Ureter (tissue), 1 donor: Measurements from ENCODE around the gene BUD31. TPM values are rescaled to one million over a fixed set of nuclear protein-coding genes. Genes with fewer than 3 reads are reported as not detected.
"Not testable (repeated sequence)": the region's sequence is repeated elsewhere in the genome, so short reads cannot be mapped to it uniquely, and the experiment has no call there.

Experiments used
- DNase-seq: peaks from one replicate; pipeline ENCODE4 v3.0.0-alpha.2; 2020; ENCODE audit warnings: low spot score
- total RNA-seq: library from RNA; stranded (reverse); gene quantifications from one replicate; pipeline ENCODE4 v1.2.4, GENCODE V29; 2023
- donor health status: DM: yes; HTN: yes; CAD: no.

The BUD31 gene
- total RNA-seq, 1 donor from 2014 or later = 104 TPM

DNA sequence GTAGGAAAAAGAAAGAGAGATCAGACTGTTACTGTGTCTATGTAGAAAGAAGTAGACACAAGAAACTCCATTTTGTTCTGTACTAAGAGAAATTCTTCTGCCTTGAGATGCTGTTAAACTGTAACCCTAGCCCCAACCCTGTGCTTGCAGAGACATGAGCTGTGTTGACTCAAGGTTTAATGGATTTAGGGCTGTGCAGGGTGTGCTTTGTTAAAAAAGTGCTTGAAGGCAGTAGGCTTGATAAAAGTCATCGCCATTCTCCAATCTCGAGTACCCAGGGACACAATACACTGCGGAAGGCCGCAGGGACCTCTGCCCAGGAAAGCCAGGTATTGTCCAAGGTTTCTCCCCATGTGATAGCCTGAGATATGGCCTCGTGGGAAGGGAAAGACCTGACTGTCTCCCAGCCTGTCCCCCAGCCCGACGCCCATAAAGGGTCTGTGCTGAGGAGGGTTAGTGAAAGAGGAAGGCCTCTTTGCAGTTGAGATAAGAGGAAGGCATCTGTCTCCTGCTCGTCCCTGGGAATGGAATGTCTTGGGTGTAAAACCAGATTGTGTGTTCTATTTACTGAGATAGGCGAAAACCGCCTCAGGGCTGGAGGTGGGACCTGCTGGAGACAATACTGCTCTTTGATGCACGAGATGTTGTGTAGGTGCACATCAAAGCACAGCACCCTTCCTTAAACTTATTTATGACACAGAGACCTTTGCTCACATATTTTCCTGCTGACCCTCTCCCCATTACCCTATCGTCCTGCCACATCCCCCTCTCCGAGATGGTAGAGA lies 23.2 kb downstream of the BUD31 start:
- DNase-seq = not testable (repeated sequence)

DNA sequence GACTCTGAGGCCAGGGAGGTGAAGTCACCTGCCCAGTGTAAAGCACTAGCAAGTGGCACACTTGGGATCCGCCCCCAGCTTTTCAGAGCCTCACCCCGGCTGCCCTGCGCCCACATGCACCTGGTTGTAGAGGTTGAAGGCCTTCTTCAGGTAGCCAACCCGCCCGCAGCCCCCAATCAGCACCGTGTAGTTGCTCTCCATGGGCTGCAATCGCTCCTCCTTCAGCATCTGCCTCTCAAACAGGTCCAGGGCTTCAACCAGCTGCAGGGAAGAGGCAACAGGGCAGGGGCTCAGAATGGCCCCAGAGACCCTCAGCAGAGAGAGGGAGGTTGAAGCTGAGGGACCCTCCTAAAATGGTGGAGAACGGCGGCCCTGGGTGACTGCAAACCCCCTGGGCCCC lies 24.4 kb downstream of the BUD31 start:
- no peak for DNase-seq

DNA sequence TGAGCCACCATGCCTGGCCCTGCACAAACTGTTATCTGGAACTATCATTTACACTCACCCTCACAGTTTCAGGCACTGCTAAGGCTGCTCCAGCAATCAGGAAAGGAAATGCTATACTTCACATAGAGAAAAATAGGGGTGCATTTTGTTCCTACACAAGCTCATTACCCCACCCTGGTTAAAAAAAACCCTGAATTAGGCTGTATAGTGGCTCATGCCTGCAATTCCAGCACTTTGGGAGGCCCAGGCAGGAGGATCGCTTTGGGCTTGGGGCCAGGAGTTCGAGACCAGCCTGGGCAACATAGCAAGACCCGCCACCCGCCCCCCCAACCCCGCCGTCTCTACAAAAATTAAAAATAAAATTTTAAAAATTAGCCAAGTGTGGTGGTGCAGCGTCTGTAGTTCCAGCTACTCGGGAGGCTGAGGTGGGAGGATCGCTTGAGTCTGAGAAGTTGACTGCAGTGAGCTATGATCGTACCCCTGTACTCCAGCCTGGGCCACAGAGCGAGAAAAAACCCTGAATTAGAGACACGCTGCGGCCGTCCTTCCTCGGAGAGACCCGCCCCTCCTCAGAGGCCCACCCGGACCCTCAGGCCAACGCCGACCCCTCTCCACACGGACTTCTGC lies 29.3 kb downstream of the BUD31 start:
- no peak for DNase-seq

DNA sequence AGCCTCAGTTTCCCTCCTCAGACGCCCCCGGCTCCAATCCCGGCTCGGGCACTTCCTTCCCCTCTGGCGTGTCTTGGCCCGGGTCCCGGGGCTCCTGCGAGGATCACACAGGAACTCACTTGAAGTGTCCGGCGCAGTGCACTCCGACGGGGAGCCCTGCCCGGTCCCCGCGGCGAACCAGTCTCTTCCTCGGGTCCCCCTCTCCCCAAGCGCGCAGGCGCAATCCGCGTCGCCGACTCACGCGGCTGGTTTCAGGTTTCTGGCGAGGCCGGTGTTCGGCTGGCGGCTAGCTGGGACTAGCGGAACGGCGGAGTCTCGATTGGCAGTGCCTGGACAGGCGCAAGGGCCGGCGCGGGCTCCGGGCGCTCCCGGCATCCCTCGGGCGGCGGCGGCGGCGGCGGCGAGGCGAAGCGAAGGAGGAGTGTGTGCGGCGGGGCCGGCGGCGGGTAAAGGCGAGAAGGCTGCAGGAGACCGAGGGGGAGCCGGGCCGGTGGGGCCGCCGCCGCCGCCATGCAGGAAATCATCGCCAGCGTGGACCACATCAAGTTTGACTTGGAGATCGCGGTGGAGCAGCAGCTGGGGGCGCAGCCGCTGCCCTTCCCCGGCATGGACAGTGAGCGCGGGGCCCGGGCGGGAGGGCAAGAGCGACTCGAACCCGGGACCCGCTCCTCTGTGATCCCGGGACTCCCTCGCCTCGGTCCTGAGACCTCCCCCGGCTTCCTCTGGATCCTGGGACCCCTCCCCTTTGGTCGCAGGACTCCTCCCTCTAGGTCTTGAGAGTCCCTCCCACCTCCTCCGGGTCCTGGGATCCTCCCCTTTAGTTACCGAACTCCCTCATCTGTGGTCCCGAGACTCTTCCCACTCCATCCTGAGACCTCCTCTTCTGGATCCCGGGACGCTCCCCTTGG lies 30.1 kb downstream of the BUD31 start, which contains the start of the genes CPSF4 and PTCD1:
Gene CPSF4 (plus strand): TSS at position 371 of the 908 bp plus-strand sequence. CDS start 140 bp downstream, at position 511.
Gene PTCD1 (minus strand): TSS at position 226 of the 908 bp plus-strand sequence. CDS start 3,556 bp downstream, outside the sequence.
- DNase-seq = peak; percentile 96

DNA sequence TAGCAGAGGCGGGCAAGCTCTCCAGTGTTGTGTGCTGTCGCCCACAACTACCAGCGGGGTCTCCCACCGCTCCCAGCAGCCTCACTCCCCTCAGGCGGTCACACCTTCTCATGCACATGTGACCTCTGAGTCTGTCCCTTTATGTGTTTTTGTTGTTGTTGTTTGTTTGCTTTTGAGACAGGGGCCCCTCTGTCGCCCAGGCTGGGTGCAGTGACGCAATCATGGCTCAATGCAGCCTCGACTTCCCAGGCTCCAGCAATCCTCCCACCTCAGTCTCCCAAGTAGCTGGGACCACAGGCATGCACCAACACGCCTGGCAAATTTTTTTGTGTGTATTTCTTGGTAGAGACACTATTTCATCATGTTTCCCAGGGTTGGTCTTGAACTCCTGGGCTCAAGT lies 31.4 kb downstream of the BUD31 start:
- DNase-seq = no peak

DNA sequence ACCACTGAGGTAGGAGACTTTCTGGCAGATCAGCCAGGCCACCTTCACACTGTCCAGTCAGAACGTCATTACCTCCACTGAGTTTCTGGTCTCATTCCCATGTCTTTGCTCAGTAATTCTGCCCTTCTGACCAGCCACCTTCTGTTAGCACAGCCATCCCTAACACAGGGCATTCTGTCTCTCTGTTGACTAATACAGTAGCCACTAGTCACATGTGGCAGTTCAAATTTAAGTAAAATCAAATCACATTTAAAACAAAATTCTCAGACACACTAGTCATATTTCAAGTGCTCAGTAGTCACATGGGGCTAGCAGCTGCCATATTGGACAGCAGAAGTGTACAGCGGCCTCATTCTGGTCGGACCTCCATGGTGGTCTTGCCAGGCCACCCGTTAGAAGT lies 37.3 kb downstream of the BUD31 start:
- no peak for DNase-seq

DNA sequence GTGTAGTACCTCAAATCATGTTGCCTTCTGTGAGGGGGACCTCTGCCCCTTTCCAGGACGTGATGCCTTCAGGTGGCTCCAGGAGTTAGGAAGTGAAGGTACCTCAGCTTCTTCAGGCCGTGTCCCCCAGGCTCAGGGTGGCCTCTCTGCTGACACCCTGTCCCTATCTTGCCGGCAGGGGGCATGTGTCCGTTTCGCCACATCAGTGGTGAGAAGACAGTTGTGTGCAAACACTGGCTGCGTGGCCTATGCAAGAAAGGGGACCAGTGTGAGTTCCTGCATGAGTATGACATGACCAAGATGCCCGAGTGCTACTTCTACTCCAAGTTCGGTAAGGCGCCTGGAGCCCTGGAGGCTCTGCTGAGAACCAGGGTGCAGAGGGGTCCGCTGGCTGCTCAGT lies 39.2 kb downstream of the BUD31 start:
- no peak for DNase-seq

DNA sequence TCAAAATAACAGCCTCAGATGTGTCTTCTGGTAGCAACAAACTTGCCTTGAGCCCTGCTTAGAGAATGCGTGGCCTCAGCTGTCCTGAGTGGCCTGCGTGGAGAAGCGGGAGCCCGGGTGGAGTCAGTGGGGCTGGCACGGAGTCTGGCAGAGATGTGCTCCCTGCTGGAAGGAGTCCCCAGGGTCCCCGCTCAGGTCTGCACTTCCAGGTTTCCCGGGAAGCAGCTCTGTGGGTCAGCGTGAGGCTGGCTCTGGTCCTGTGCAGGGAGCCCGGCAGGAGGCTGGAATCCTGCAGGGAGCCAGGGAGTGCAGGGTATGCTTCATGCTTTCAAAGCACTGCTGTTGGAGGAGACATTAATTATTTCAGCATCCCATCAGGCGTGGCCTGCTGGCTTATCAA lies 40.1 kb downstream of the BUD31 start:
- no peak for DNase-seq

DNA sequence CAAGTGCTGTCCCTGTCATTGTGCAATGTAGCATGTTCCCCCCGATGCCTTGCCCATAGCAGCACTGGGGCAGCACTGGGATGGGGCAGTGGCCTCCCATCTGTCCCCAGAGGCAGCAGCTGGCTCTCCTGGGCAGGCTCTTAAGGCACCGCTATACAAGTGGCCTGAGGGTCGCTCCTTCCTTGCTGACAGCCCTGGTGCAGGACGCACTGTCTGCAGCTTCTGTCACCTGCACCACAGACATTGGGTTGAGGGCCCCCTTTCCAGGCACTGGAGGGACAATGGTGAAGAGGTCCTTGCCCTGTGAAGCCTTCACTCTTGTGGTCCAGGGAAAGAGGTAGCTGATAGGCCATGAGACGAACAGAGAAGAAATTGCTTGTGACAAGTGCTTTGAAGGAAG lies 40.6 kb downstream of the BUD31 start:
- DNase-seq = no peak

DNA sequence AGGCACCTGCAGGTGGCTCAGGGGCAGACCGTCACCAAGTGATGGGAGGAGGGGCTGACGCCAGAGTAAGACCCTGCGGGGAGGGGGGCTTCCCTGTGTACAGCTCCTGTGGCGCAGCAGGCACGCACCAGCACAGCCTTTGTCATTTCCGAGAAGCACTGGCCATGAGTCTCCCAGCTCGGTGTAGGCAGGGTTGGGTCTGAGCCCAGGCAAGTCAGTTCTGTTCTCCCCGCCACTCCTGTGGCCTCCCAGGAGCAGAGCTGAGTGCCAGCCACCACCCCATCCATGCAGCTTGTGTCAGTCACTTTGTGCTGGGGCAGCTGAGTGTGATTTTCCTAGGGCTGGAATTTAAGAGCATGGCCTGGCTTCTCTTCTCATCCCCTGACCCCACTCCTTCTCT lies 43.2 kb downstream of the BUD31 start:
- DNase-seq = no peak

DNA sequence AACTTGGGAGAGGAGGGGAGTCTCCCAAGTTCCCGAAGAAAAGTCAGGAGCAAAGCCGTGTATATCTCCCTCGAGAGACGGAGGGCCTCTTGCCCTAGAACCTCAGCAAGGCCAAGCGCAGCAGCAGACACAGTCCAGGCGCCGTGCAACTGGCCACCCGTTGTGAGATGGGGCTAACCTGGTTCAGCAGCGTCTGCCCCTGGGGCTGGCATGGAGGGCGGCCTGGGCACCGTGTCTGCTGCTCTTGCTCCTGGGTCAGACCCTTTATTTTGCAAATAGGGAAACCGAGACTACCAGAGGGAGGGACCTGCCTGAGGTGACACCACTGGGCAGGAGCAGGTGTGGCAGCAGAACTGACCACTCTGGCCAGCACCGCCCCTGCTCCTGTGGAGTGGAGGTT lies 43.8 kb downstream of the BUD31 start:
- no peak for DNase-seq

DNA sequence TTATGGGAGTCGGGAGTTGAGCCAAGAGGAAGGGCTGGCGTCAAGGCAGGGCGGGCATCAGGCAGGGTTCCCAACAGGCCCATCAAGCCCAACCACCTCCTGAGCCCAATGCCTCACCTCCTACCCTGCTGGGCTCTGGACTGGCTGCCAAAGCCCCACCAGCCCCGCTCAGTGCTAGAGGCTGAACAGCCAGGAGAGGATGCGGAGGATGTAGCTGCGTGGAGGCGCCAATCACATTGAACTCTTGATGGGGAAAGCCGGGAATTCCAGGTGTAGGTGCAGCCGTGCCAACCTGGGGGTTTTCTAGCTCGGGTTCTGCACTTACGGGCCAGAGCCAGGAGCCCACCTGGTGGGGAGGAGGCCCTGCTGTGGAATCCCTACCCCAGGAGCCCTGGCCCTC lies 44.3 kb downstream of the BUD31 start:
- DNase-seq = no peak

DNA sequence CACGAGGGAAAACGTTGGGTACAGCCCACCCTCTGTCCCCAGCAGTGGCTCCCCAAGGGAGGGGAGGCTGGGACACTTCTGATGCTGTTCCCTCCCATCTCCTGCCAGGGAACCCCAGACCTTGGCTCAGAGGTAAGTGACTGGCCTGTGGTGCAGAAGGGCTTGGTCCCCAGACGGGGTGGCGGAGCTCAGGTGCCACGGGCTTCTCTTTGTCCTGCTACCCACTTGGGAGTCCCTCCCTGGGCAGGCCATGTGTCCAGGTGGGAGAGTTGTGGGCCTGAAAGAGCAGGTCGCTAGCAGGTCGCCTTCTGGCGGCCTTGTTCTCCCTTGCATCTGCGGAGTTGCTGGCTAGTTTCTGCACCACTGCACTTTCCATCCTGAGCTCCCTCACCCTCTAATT lies 47.1 kb downstream of the BUD31 start:
- no peak for DNase-seq

DNA sequence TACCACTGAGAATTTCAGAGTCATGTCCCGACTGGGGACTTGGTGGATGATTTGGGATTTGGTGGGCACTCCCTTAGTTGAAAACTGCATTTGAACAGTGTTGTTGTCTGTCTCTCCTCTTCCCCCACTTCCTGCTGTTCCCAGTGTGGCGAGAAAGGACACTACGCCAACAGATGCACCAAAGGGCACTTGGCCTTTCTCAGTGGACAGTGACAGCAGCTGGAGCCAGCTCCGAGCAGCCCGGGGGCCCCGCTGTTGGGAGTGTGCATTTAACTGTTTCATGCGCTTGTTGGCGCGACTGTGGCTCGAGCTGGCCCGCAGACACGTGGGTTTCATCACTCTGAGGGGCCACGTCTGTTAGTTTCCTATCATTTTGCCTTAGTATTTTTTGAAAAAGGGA lies 47.5 kb downstream of the BUD31 start:
- no peak for DNase-seq

DNA sequence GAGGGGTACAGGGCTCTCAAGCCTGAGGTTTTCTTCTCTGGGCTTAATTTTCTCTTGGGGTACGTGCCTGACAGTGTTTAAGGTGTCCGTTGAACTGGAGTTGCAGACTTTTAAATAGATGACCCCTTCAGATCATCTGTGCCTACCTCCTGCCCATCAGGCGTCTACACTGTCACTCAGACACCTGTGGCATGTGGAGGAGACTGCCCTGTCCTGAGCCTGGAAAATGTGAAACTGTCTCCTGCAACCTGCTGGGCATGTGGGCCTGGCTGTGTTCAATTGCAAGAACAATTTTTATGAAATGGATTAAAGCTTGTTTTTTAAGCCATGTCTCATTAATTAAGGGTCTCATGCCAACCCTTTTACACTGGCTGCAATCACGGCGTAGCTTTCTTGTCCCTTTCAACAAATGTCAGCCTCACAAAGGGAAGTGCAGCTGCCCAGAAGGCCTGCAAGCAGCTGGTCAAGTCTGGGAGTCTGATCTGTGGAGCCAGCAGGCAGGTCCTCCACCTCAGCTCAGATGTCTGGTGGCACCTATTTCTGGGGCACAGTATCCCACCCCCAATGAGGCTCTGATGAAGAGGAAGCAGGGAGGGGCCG lies 48.4 kb downstream of the BUD31 start:
- no peak for DNase-seq

DNA sequence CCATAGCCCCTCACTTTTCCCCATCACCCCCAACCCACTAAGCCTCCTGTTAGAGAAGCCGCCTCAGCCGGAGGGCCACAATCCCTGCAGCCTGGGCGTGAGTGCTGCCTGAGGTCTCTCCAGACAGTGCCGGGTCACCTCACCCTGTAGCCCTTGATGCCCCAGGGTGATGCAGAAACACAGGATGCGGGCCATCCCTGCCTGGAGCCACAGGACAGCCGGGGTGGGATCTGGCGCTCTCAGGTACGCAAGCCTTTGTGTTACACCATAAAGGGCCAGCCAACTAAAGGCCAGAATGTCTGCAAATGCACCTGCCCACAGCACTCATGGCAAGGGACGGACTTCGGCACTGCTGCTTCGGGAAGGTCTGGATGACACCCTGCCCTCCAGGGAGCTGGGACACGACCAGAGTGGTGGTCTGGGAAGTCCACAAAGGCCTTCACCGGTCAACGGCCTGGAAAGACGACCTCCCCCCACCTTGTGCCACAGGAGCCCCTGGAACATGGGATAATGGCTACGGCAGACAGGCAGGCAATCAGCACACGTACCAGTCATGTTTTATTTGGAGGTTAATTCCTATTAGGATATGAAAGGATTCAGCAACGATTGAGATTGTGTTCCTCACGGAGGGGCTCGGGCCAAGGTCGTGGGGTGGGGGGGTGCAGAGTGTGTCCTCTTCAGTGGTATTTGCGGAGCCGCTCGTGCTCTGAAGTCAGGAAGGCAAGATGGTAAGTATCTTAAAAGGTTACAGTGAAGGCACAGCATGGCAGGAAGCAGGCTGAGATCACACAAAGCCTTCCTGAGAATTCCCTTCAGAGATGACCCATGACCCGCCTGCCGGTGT lies 49.1 kb downstream of the BUD31 start:
- no peak for DNase-seq

DNA sequence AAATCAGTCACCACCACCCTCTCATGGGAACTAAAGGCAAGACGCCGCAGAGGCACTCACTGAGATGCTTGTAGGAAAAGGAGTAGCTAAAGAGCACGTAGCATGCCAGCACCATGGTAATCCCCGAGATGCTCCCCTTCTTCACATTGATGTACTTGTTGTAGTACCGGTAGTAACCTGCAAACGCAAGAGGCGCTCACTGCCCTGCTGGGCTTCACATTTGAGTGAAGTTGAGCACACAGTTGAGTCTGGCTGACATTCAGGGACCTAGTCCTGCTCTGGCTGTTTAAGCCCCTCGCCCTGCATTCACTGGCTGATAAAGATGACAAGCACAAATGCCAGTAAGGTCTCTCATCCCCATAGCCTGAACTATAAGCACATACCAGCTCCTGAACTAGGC lies 50.3 kb downstream of the BUD31 start:
- no peak for DNase-seq

DNA sequence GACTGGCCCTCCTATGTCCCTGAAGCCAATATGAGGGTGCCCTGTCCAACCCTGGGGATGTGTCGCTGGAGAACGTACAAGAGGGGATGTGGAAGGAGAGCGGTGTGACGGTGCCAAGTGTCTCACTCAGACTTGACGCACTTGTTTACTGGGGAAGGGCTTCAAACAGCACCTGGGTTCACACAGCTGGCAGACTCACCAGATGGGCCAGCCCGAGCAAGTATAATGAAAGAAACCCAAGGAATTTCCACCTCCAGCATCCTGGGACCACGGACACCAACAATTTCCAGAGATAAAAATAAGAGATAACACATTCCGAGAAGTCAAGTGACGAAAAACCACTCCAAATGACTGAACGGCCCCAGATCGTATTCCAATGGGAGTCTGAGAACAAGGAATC lies 51.9 kb downstream of the BUD31 start:
- DNase-seq = no peak

DNA sequence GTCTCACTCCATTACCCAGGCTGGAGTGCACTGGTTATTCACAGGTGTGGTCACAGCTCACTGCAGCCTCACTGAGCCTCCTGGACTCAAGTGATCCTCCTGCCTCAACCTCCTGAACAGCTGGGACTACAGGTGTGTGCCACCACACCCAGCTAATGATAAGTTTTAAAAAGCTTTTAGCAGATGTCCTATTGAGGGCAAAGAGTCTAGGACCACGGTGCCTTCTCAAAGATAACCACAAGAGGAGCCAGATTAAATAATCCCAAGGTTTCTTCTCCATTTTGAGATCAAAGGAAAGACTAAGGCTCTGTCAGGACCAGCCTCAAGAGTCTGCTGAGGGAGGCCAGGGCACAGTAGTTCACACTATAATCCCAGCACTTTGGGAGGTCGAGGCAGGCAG lies 52.5 kb downstream of the BUD31 start:
- DNase-seq = no peak

DNA sequence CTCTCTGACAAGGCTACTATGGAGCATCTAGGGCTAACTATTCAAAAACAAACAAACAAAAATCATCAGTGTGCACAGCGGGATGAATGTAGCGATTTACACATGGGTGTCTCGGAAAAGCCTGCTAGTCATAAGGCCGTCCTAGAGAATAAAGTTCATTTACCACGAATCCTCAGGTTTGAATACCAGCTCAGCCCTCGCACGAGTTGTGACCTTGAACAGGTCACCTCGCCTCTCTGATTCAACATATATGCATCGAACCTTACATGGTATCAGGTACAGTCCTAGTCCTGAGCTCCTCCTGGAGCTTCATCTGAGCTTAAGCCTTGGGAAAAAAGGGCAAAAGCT lies 56.6 kb downstream of the BUD31 start:
- no peak for DNase-seq

DNA sequence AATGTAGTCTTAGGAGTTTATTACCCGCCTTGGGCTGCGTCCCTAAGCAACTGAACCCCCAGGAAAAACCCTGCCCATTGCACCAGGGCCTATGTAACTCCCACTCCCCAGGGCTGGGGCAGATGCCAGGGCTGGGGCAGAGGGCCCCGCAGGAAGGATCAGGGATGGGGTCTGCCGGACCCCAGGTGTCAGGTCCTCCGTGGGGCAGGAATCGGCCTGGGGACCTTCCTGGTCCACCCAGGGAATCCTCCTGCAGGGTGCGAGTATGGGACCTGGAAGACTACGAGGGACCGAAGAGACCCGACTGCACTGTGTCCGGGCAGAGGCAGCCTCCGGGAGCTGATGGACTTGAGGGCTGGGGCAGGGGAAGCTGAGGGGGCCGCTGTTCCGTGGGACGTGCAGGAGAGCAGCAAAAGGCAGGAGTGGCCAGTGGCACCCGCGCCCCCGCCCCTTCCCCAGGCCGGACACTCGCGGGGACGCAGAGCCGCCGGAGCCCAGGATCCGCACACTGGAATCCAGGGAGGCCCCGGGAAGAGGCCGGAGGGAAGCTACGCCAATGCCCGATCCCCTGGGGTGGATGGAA lies 59.7 kb downstream of the BUD31 start:
- no peak for DNase-seq
